HCT116 (cell line): ENCODE results near the gene GNAS-AS1.

Experiments used
- ATF3 ChIP-seq: IDR thresholded peaks from 2 replicates; pipeline ENCODE4 v1.6.1; 2012
- CEBPB ChIP-seq: IDR thresholded peaks from 2 replicates; pipeline ENCODE4 v1.6.1; 2012; ENCODE audit warnings: low read depth
- CTCF ChIP-seq, 3 experiments: fragments of 200-600 bp in 1 of 3; sonication (generic) in 1 of 3; IDR thresholded peaks in 2 of 3; conservative IDR thresholded peaks in 1 of 3; 2 replicates each; pipeline ENCODE4 v1.5.1; 2012 to 2017; ENCODE audit warnings: low read depth in 2 of 3, low read length in 2 of 3, antibody characterized with exemption in 1 of 3, borderline replicate concordance in 1 of 3, control low read depth in 1 of 3, mild to moderate bottlenecking in 1 of 3, mixed read lengths in 1 of 3, mixed run types in 1 of 3, moderate library complexity in 1 of 3; ENCODE audit not compliant: insufficient read depth in 1 of 3
- EZH2 ChIP-seq: fragments of 200-600 bp; sonication (generic); IDR thresholded peaks from 2 replicates; pipeline ENCODE4 v1.6.1; 2017; ENCODE audit warnings: antibody characterized with exemption, mixed run types
- JUND ChIP-seq: IDR thresholded peaks from 2 replicates; pipeline ENCODE4 v1.6.1; 2012
- MAX ChIP-seq: IDR thresholded peaks from 2 replicates; pipeline ENCODE4 v1.6.1; 2012
- POLR2A ChIP-seq: IDR thresholded peaks from 2 replicates; pipeline ENCODE4 v1.7.0; 2011; ENCODE audit warnings: borderline replicate concordance; ENCODE audit not compliant: insufficient read depth, insufficient read length; ENCODE audit errors: extremely low read depth
- POLR2AphosphoS5 ChIP-seq: IDR thresholded peaks from 2 replicates; pipeline ENCODE4 v1.6.1; 2011; ENCODE audit warnings: mild to moderate bottlenecking, low read depth, low read length, moderate library complexity
- RAD21 ChIP-seq: IDR thresholded peaks from 2 replicates; pipeline ENCODE4 v1.6.1; 2012; ENCODE audit warnings: low read depth, mild to moderate bottlenecking
- SIN3A ChIP-seq: IDR thresholded peaks from 2 replicates; pipeline ENCODE4 v1.6.1; 2012; ENCODE audit warnings: low read depth
- ZBTB33 ChIP-seq: IDR thresholded peaks from 2 replicates; pipeline ENCODE4 v1.6.1; 2011; ENCODE audit warnings: mild to moderate bottlenecking, low read length, moderate library complexity; ENCODE audit not compliant: insufficient replicate concordance; ENCODE audit errors: extremely low read depth
- ZNF274 ChIP-seq: fragments of 200-500 bp; sonication (Bioruptor generic); IDR thresholded peaks from 2 replicates; pipeline ENCODE4 v1.6.1; 2014; ENCODE audit warnings: mild to moderate bottlenecking, low read depth, low read length, inconsistent platforms

- TF ChIP-seq SIN3A (no peak), EZH2 (no peak), CTCF (IDR thresholded peaks at IDR 0.05 in 2 of 3, conservative IDR thresholded peaks at IDR 0.05 in 1 of 3; ENCODE audit: borderline replicate concordance in 1 of 3, insufficient read depth in 1 of 3, low read depth in 2 of 3, low read length in 2 of 3) (no peak), POLR2A (no peak), MAX (no peak), ATF3 (no peak), ZNF274 (no peak), POLR2AphosphoS5 (no peak), JUND (no peak), ZBTB33 (no peak), CEBPB (no peak), RAD21 (no peak)
These were observed 42.8 kb upstream of the GNAS-AS1 start for GRCh38 chr20:58893355-58894120.
